Measurements from ENCODE around the gene ERFE. TPM values are rescaled to one million over a fixed set of nuclear protein-coding genes. Genes with fewer than 3 reads are reported as not detected.

The ERFE gene
- total RNA-seq, 4 donors from 2014 or later: 0.19 TPM; not detected in 3

DNA sequence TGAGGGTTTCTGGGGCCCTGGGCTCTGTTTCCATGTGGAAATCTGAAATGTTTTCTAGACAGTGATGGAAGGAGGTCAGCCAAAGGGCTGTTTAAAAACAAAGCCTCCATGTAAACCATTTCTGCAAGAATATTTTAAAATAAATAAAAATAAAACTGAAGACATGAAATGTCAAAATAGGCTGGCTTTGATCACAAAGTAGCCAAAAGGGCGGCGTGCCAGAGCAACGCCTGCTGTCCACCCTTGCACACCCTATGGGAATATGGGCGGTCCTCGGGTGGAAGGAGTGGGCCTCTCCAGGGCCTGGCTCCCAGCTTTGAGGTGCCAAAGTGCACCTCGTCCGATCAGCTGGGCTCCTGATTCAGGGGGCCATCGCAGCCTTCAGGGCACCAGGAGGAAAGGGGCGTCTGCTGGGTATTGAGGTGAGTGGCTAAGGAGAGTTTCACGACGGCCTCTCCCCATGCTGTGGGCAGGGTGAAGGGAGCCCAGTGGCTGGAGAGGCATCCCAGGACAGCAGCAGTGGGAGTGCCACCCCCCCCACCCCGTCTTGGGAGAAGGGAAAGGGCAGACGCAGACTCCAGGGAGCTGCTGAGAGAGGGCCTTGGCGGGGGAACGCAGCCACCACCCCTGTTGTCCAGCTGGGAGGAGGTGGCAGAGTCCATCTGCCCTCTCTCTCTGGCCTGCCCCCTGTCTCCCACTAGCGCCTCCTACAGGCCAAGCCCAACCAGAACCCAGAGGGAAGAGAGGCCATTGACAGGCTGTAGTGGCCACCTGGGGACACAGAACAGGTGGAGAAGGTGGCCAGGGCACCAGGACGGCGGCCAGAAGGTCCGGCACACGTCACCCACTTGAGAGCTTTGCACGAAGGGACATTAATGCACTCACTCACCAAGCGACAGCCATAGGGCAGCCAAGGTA is 5.7 kb upstream of the ERFE start:
- 49 to 70% methylated on average over 7 to 9 of the region's 22 CpGs for WGBS, 2 donors
- peak overlapping the region in 1 of 4 donors; percentile 58 for H3K27ac ChIP-seq
- TF ChIP-seq, protein P1, sequence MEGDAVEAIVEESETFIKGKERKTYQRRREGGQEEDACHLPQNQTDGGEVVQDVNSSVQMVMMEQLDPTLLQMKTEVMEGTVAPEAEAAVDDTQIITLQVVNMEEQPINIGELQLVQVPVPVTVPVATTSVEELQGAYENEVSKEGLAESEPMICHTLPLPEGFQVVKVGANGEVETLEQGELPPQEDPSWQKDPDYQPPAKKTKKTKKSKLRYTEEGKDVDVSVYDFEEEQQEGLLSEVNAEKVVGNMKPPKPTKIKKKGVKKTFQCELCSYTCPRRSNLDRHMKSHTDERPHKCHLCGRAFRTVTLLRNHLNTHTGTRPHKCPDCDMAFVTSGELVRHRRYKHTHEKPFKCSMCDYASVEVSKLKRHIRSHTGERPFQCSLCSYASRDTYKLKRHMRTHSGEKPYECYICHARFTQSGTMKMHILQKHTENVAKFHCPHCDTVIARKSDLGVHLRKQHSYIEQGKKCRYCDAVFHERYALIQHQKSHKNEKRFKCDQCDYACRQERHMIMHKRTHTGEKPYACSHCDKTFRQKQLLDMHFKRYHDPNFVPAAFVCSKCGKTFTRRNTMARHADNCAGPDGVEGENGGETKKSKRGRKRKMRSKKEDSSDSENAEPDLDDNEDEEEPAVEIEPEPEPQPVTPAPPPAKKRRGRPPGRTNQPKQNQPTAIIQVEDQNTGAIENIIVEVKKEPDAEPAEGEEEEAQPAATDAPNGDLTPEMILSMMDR (IDR thresholded peaks at IDR 0.05): no peak
- no peak for TF ChIP-seq POLR2A (IDR thresholded peaks at IDR 0.05)
- no peak overlapping the region for H3K4me3 ChIP-seq
- intact Hi-C loops (cut with DNase I): no loop called here
- peaks cover under 1 to 21% (median 4%) of the 10 kb centered on the region in 3 donors for H3K4me1 ChIP-seq
- H3K9me3 ChIP-seq: no peaks in the 10 kb centered on the region
- no peaks in the 10 kb centered on the region for H3K36me3 ChIP-seq
- DNase-seq: no peak
- H3K27me3 ChIP-seq: peaks cover 0 to 6% (median 0%) of the 10 kb centered on the region in 4 donors

DNA sequence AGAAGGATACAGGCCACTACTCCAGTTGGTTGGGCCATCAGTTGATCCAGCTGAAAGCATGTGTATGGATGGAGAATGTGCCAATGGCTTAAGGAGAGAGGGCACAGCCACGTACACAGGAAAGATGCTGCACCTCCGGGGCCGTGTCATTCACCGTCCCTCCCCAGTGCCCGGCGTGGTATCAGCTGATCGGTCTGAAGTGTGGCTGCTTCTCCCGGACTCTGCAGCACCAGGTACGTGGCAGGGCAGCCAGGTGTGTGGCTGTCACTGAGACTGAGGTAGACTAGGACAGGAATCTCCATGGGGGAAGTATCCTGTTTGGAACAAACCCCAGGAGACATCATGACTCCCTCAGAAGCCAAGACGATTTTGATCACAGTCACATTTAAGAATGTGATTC is 4.2 kb upstream of the ERFE start:
- Histone ChIP-seq H3K27me3 (peaks cover 0 to 21% (median 0%) of the 10 kb centered on the region in 4 donors), H3K4me1 (peaks cover 10 to 36% (median 13%) of the 10 kb centered on the region in 3 donors), H3K9me3 (no peaks in the 10 kb centered on the region), H3K27ac (no peak overlapping the region), H3K4me3 (no peak overlapping the region), H3K36me3 (no peaks in the 10 kb centered on the region)
- intact Hi-C loops (cut with DNase I): no loop called here
- no peak for DNase-seq
- WGBS, 2 donors: 90 to 93% methylated on average over 10 of the region's 10 CpGs
- TF ChIP-seq, protein P1 (IDR thresholded peaks at IDR 0.05): no peak
- TF ChIP-seq POLR2A (IDR thresholded peaks at IDR 0.05): no peak

- H3K36me3 ChIP-seq: no peaks in the 10 kb centered on the region
- intact Hi-C loops (cut with DNase I): no loop called here
- H3K27ac ChIP-seq: peak overlapping the region in 2 of 4 donors; percentile 9 to 51
- H3K9me3 ChIP-seq: no peaks in the 10 kb centered on the region
- WGBS, 2 donors: 73 to 75% methylated on average over 16 to 17 of the region's 19 CpGs
- no peak overlapping the region for H3K4me3 ChIP-seq
- peaks cover 10 to 38% (median 13%) of the 10 kb centered on the region in 3 donors for H3K4me1 ChIP-seq
- TF ChIP-seq, protein P1 (IDR thresholded peaks at IDR 0.05): no peak
- no peak for TF ChIP-seq POLR2A (IDR thresholded peaks at IDR 0.05)
- DNase-seq: no peak
- H3K27me3 ChIP-seq: peaks cover 0 to 27% (median 0%) of the 10 kb centered on the region in 4 donors
These were observed 3.6 kb upstream of the ERFE start for GRCh38 chr2:238155051-238155760.

GRCh38 chr2:238155761-238156694 is 2.7 kb upstream of the ERFE start:
- TF ChIP-seq, protein P1 (IDR thresholded peaks at IDR 0.05): no peak
- TF ChIP-seq POLR2A (IDR thresholded peaks at IDR 0.05): no peak
- Histone ChIP-seq H3K4me3 (no peak overlapping the region), H3K27me3 (peaks cover 0 to 34% (median 0%) of the 10 kb centered on the region in 4 donors), H3K9me3 (no peaks in the 10 kb centered on the region), H3K4me1 (peaks cover 10 to 43% (median 13%) of the 10 kb centered on the region in 3 donors), H3K36me3 (no peaks in the 10 kb centered on the region), H3K27ac (peak overlapping the region in 2 of 4 donors; percentile 9 to 51)
- WGBS, 2 donors: 72 to 77% methylated on average over 10 to 12 of the region's 18 CpGs
- DNase-seq: no peak
- intact Hi-C loops (cut with DNase I): no loop called here

Data from esophagus squamous epithelium (tissue), 5 donors.